Adrenal gland (tissue), 12 donors: Measurements from ENCODE around the gene LRRK1. TPM values are rescaled to one million over a fixed set of nuclear protein-coding genes. Genes with fewer than 3 reads are reported as not detected.

Experiments
- DNase-seq, 7 donors: peaks; one replicate each; pipeline ENCODE4 v3.0.0-alpha.2; 2019 to 2020
- H3K27ac ChIP-seq, 5 donors: fragments of 200-600 bp; sonication (generic) in 4 of 5; 1 replicate in 3 of 5; 2 replicates in 2 of 5; pipeline versions ENCODE4 v1.5.1 to v1.8.0; 2016 to 2020; ENCODE audit warnings: mild to moderate bottlenecking in 1 of 5
- H3K27me3 ChIP-seq: fragments of 200-600 bp; 2 replicates; pipeline ENCODE4 v1.8.0; 2021
- H3K36me3 ChIP-seq, 2 donors: fragments of 200-600 bp; replicated peaks in 1 of 2; 1 replicate in 1 of 2; 2 replicates in 1 of 2; pipeline versions ENCODE4 v1.5.1 to v1.8.0; 2018 to 2022
- H3K4me1 ChIP-seq, 2 donors: fragments of 200-600 bp; replicated peaks in 1 of 2; 1 replicate in 1 of 2; 2 replicates in 1 of 2; pipeline versions ENCODE4 v1.5.1 to v1.8.0; 2018 to 2021
- H3K4me3 ChIP-seq, 4 donors: fragments of 200-600 bp; sonication (generic) in 3 of 4; one replicate each; pipeline ENCODE4 v1.5.1; 2016 to 2018
- H3K9me3 ChIP-seq, 3 donors: fragments of 200-600 bp; sonication (generic) in 1 of 3; replicated peaks in 1 of 3; 1 replicate in 2 of 3; 2 replicates in 1 of 3; pipeline versions ENCODE4 v1.5.1 to v1.8.0; 2016 to 2021
- POLR2A ChIP-seq, 2 donors: fragments of 450-650 bp; IDR thresholded peaks; one replicate each; pipeline ENCODE4 v1.6.1; 2017; ENCODE audit warnings: antibody characterized with exemption in 2 of 2, mild to moderate bottlenecking in 2 of 2, moderate library complexity in 1 of 2
- WGBS, 4 donors: extraction: QIAGEN DNeasy Blood & Tissue Kit in 2 of 4; methylation state at CpG; one replicate each; pipeline versions ENCODE4 v1.1.5 to v1.1.7; 2013 to 2017; 5-methylcytosine and 5-hydroxymethylcytosine counted together
- intact Hi-C, 2 donors: fragments of 100-400 bp; cut with DNase I; formaldehyde crosslinking; loops; one replicate each; pipeline versions ENCODE4 v1.14.1 to v1.15.0; 2022 to 2023
- polyA plus RNA-seq, 3 donors: library from polyadenylated mRNA; stranded (reverse); fragments of 200-250 nt in 2 of 3; fragments of 350-450 nt in 1 of 3; fragmentation: Illumina TruSeq in 1 of 3; extraction: RNeasy Lipid Tissue Mini Kit (QIAGEN cat#74804) in 1 of 3; gene quantifications; one replicate each; pipeline ENCODE4 v1.2.3, GENCODE V29; 2013 to 2014
- total RNA-seq, 9 donors: library from RNA; depleted of rRNA in 4 of 9; stranded (reverse); fragments of >200 nt in 4 of 9; fragments of 120-200 nt in 1 of 9; fragmentation: NEBNext Ultra II Directional in 1 of 9; extraction: Animal tissue kit (Norgen Biotek cat#: 25700) in 1 of 9; gene quantifications; one replicate each; pipeline versions ENCODE4 v1.1.0 to v1.2.4, GENCODE V29; 2013 to 2023
- TF ChIP-seq, protein P1 (sequence below), 6 experiments: fragments of 450-650 bp in 4 of 6; fragments of 200-600 bp in 2 of 6; sonication (generic) in 1 of 6; IDR thresholded peaks; 1 replicate in 5 of 6; 2 replicates in 1 of 6; pipeline versions ENCODE4 v1.5.1 to v1.8.0; 2016 to 2021; ENCODE audit warnings: antibody characterized with exemption in 6 of 6, mild to moderate bottlenecking in 2 of 6, moderate library complexity in 1 of 6
- donor health status: healthy with polysubstance abuse.
- donor health status: Bipolar disorder and iron deficiency.
- donor health status: DM: yes; HTN: yes; CAD: no.
- donor health status: DM: no; HTN: no; CAD: no.
- donor health status: DM: no; HTN: no; CAD: no.
- donor health status: DM: yes; HTN: yes; CAD: no.

LRRK1 gene
- total and polyA plus RNA-seq, 12 donors = 0.44 to 13.1 (median 7.7) TPM

- H3K27me3 ChIP-seq = no peaks in the 10 kb centered on the region
- intact Hi-C loops = no loop called here
- no peak for DNase-seq
- H3K4me3 ChIP-seq = no peak overlapping the region
- H3K27ac ChIP-seq = no peak overlapping the region
- H3K36me3 ChIP-seq = no peaks in the 10 kb centered on the region
- no peak for TF ChIP-seq POLR2A (IDR thresholded peaks at IDR 0.05)
- no peaks in the 10 kb centered on the region for H3K9me3 ChIP-seq
- H3K4me1 ChIP-seq = no peaks in the 10 kb centered on the region
- 68 to 90% (median 86%) methylated on average over 4 of the region's 4 CpGs for WGBS, 4 donors
Measured at GRCh38 chr15:100980410-100981046, 61.4 kb downstream of the LRRK1 start.

GRCh38 chr15:100981086-100981485 is 61.9 kb downstream of the LRRK1 start:
- no peaks in the 10 kb centered on the region for H3K4me1 ChIP-seq
- no peak overlapping the region for H3K4me3 ChIP-seq
- DNase-seq = no peak
- no peaks in the 10 kb centered on the region for H3K9me3 ChIP-seq
- 64 to 81% (median 75%) methylated on average over 4 of the region's 4 CpGs for WGBS, 4 donors
- H3K27me3 ChIP-seq = no peaks in the 10 kb centered on the region
- no peak for TF ChIP-seq POLR2A (IDR thresholded peaks at IDR 0.05)
- TF ChIP-seq, protein P1, sequence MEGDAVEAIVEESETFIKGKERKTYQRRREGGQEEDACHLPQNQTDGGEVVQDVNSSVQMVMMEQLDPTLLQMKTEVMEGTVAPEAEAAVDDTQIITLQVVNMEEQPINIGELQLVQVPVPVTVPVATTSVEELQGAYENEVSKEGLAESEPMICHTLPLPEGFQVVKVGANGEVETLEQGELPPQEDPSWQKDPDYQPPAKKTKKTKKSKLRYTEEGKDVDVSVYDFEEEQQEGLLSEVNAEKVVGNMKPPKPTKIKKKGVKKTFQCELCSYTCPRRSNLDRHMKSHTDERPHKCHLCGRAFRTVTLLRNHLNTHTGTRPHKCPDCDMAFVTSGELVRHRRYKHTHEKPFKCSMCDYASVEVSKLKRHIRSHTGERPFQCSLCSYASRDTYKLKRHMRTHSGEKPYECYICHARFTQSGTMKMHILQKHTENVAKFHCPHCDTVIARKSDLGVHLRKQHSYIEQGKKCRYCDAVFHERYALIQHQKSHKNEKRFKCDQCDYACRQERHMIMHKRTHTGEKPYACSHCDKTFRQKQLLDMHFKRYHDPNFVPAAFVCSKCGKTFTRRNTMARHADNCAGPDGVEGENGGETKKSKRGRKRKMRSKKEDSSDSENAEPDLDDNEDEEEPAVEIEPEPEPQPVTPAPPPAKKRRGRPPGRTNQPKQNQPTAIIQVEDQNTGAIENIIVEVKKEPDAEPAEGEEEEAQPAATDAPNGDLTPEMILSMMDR (IDR thresholded peaks at IDR 0.05) = no peak
- no peaks in the 10 kb centered on the region for H3K36me3 ChIP-seq
- intact Hi-C loops = no loop called here
- no peak overlapping the region for H3K27ac ChIP-seq

DNA sequence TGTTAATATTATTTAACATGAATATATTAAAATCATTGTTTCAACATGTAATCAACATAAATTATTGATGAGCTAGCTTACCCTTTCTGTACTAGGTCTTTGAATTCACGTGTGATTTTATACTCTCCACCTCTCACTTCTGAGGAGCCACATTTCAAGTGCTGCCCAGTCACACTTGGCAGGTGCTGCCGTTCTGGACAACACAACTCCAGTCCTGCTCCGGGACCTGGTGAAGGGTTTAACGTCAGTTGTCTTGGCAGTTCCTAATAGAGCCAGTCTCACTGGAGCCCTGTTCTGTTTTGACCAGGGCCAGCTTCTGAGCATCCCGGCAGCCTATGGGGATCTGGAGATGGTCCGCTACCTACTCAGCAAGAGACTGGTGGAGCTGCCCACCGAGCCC is 64.1 kb downstream of the LRRK1 start:
- 61 to 80% (median 73%) methylated on average over 4 to 7 of the region's 7 CpGs for WGBS, 4 donors
- no peak overlapping the region for H3K4me3 ChIP-seq
- no peaks in the 10 kb centered on the region for H3K36me3 ChIP-seq
- intact Hi-C loops = no loop called here
- no peaks in the 10 kb centered on the region for H3K4me1 ChIP-seq
- H3K27ac ChIP-seq = no peak overlapping the region
- DNase-seq = no peak
- no peaks in the 10 kb centered on the region for H3K9me3 ChIP-seq
- H3K27me3 ChIP-seq = no peaks in the 10 kb centered on the region
- no peak for TF ChIP-seq POLR2A (IDR thresholded peaks at IDR 0.05)
- TF ChIP-seq, protein P1 (IDR thresholded peaks at IDR 0.05) = no peak

DNA sequence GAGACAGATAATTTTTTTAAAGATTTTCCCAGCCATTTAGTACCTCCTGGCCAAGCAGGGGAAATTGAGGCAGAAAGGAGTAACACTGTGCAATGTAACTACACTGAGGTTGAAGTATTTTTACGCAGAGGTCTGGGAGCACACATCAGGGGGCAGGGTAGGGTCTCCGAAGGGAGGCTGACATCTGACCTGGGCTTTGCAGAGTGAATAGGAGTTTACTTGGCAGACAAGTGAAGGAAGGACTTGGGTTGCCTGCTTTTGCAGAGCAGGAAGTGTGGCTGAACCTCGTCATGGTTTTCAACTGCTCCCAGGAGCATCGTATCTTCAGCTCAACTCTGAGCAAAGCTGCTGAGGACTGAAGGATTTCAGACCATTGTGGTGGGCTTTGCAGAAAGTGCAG is 66.2 kb downstream of the LRRK1 start:
- Histone ChIP-seq H3K4me1 (no peaks in the 10 kb centered on the region), H3K4me3 (no peak overlapping the region), H3K36me3 (no peaks in the 10 kb centered on the region), H3K27me3 (no peaks in the 10 kb centered on the region), H3K27ac (no peak overlapping the region), H3K9me3 (no peaks in the 10 kb centered on the region)
- WGBS, 4 donors = 71 to 77% (median 74%) methylated on average over 4 of the region's 4 CpGs
- TF ChIP-seq POLR2A (IDR thresholded peaks at IDR 0.05) = no peak
- TF ChIP-seq, protein P1 (IDR thresholded peaks at IDR 0.05) = no peak
- intact Hi-C loops = no loop called here
- no peak for DNase-seq
